Measurements from ENCODE around the gene DMRT2.

The DMRT2 gene

GRCh38 chr9:1050125-1050895, at the start of gene DMRT2:
Gene DMRT2 (plus strand): TSS chr9:1050357. CDS start chr9:1051614, 1,257 bp downstream.
- TF ChIP-seq CTCF (conservative IDR thresholded peaks at IDR 0.05), result 0 out of 2 replicates have a peak, but pooled peaks have one; percentile 7
- TF ChIP-seq ZFX (IDR thresholded peaks at IDR 0.05), result no peak
- H3K27ac ChIP-seq, result peak within 1 kb of the TSS; percentile 11

GRCh38 chr9:1001838-1002237, 48.3 kb upstream of the DMRT2 start:
- H3K27ac ChIP-seq, result no peak overlapping the region
- TF ChIP-seq ZFX (IDR thresholded peaks at IDR 0.05) (no peak), CTCF (conservative IDR thresholded peaks at IDR 0.05) (no peak)

- H3K27ac ChIP-seq, result no peak overlapping the region
- TF ChIP-seq CTCF (conservative IDR thresholded peaks at IDR 0.05) (no peak), ZFX (IDR thresholded peaks at IDR 0.05) (no peak)
Measured at GRCh38 chr9:1002678-1003077, 47.5 kb upstream of the DMRT2 start.

GRCh38 chr9:1005043-1005667, 45.0 kb upstream of the DMRT2 start:
- no peak overlapping the region for H3K27ac ChIP-seq
- TF ChIP-seq ZFX (IDR thresholded peaks at IDR 0.05), result no peak
- TF ChIP-seq CTCF (conservative IDR thresholded peaks at IDR 0.05), result peak; percentile 83

- H3K27ac ChIP-seq, result no peak overlapping the region
- TF ChIP-seq ZFX (IDR thresholded peaks at IDR 0.05) (no peak), CTCF (conservative IDR thresholded peaks at IDR 0.05) (no peak)
Measured at GRCh38 chr9:1007312-1007711, 42.8 kb upstream of the DMRT2 start.

GRCh38 chr9:1008216-1008615, 41.9 kb upstream of the DMRT2 start:
- H3K27ac ChIP-seq, result no peak overlapping the region
- TF ChIP-seq ZFX (IDR thresholded peaks at IDR 0.05) (no peak), CTCF (conservative IDR thresholded peaks at IDR 0.05) (no peak)

GRCh38 chr9:1009101-1009707, 41.0 kb upstream of the DMRT2 start:
- no peak overlapping the region for H3K27ac ChIP-seq
- TF ChIP-seq CTCF (conservative IDR thresholded peaks at IDR 0.05) (peak; percentile 97), ZFX (IDR thresholded peaks at IDR 0.05) (no peak)
